ENCODE measurements around the gene COPG1.
"Not testable (repeated sequence)": the region's sequence is repeated elsewhere in the genome, so short reads cannot be mapped to it uniquely, and the experiment has no call there.

The COPG1 gene, protein sequence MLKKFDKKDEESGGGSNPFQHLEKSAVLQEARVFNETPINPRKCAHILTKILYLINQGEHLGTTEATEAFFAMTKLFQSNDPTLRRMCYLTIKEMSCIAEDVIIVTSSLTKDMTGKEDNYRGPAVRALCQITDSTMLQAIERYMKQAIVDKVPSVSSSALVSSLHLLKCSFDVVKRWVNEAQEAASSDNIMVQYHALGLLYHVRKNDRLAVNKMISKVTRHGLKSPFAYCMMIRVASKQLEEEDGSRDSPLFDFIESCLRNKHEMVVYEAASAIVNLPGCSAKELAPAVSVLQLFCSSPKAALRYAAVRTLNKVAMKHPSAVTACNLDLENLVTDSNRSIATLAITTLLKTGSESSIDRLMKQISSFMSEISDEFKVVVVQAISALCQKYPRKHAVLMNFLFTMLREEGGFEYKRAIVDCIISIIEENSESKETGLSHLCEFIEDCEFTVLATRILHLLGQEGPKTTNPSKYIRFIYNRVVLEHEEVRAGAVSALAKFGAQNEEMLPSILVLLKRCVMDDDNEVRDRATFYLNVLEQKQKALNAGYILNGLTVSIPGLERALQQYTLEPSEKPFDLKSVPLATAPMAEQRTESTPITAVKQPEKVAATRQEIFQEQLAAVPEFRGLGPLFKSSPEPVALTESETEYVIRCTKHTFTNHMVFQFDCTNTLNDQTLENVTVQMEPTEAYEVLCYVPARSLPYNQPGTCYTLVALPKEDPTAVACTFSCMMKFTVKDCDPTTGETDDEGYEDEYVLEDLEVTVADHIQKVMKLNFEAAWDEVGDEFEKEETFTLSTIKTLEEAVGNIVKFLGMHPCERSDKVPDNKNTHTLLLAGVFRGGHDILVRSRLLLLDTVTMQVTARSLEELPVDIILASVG

DNA sequence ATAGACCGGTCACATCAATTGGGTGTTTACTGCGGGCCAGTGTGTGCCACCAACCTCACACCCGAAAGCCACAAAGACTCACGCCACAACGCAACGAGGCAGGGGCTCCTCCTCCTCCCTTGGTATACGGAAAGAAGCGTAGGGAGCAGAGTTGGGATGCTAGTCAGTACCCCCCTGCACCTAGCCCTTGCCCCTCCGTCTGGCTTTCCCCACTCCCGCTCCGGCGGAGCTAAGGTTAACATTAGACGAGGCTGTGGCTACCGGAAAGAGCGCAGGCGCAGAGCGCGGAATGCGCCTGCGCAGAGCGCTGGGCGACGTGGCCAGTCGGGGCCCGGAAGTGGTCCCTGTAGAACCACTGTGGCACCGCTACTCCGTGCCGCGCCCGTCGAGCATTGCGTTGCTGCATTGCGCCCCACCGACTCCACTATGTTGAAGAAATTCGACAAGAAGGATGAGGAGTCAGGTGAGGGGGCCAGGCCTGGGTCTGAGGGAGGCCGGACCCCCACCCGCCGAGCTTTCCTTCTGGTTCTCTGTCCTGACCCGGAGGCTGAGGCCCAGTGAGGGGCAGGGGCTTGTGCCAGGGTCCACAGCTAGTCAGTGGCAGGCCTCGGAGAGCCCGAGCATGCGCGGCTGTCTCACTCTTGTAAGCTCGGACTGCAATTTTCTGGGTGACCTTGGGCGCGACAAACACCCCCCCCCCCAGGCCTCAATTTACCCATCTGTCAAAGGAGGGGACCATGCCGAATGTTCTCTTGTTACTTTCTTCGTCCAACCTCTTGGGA, at the start of gene COPG1:
COPG1 (plus strand) TSS at position 323 of the 782 bp plus-strand sequence; CDS start at position 427, 104 bp downstream.
- DNase-seq = peak; percentile 79 to 82

DNA sequence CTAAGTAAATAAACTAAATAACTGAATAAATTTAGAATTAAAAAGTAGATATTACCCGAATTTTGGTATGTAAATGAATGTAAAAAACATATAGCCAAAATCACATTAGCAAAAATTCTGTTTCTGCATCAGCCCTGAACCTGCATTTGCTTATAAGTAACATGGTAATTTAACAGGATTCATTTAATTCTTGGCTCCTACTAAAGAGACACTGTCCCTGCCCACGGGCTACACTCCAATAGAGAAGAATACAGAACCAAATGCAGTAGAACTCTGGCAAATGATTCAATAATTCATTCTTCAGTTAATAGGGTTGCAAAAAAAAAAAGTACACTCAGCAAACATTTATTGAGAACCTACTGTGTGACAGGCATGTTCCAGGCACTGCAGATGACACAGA, 44.9 kb upstream of the COPG1 start:
- no peak for DNase-seq

DNA sequence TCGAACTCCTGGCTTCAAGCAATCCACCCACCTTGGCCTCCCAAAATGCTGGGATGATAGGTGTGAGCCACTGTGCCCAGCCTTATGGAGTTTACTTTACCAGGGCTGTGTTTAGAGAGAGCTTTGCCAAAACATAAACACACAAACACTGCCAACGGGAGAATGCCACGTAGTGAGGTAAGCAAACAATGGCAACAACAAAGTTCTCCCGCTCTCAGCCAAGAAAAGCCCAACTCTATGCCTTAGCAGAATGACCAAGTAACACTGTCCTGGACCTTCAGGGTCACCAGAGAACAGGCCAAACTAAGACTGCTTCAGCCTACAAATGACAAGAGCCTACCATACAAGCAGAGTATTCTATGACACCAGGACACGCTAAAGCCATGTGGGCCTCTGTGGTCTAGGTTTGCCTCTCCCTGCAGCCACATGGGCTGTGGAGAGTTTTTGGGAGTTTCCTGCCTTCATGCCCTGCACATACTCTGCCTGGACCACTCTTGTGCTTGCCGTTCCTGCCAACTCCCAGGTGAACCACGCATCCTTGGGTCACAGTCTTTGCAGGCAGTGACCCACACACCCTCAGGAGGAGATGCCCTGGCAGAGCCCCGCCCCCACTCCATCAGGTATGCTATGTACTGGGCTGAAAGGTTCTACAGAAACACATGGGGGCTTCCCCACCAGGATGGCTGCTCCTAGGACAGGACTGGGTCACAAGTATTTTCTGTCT, 44.1 kb upstream of the COPG1 start:
- DNase-seq = no peak

DNA sequence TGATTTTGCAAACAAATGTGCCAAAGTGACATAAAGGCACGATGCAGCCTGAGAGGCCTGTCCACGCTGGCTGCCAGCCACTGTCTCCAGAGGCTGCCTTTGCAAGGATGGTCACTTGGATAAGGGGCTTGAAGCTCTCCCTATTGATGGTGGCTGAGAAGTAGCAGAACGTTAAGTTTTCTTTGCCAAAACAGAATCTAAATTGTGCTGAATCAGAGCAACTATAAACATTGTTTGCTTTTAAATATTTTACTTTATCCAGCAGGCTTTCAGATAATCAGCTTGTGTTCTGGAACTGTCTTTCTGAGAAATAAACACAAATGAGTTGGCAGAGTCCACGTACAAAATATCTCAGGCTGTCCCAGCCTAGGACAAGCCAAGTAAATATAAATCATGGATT, 41.9 kb upstream of the COPG1 start:
- DNase-seq = no peak

DNA sequence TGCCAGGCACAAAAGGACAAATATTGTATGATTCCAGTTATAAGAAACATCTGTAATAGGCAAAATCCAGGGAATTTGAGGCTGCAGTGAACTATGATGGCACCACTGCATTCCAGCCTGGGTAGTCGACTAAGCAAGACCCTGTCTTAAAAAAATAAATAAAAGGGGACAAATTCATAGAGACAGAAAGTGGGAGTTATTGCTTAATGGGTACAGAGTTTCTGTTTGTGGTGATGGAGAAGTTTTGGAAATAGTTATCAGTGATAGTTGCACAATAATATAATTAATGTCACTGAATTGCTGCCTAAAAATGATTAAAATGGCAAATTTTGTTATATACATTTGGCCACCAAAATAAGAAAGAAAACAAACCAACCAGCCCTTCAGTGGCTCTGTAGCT, 38.1 kb upstream of the COPG1 start:
- DNase-seq = no peak

DNA sequence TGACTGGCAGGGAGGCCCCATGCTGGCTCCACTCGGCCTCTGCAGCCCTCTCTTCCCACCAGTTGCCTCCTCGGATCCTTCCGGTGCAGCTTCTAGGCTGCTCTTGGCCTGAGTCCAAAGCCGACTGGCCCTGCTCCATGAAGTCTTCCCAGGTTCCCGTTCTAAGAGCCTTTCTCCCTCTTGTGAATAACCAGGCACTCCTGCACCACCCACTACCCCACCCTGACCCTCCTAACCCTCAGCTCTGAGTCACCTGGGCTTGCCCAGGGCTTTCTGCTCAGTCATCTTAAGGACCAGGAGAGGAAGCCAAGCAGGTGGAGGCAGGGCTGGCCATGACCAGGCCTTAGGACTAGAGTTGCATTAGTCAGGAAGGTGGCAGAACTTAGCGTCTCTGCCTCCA, 37.6 kb upstream of the COPG1 start:
- DNase-seq = no peak

DNA sequence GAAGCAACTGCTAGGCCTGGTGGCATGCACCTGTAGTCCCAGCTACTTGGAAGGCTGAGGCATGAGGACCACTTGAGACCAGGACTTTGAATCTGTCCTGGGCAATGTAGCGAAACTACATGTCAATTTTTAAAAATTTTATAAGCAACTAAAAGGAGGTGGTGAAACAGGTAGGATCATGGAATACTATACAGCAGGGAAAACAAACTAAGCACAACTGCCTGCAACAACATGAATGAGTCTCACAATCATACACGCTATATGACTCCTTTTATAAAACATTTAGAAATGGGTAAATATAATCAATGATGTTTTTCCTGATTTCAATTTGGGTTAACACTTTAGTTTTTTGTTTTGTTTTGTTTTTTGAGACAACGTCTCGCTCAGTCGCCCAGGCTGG, 36.2 kb upstream of the COPG1 start:
- DNase-seq = no peak

DNA sequence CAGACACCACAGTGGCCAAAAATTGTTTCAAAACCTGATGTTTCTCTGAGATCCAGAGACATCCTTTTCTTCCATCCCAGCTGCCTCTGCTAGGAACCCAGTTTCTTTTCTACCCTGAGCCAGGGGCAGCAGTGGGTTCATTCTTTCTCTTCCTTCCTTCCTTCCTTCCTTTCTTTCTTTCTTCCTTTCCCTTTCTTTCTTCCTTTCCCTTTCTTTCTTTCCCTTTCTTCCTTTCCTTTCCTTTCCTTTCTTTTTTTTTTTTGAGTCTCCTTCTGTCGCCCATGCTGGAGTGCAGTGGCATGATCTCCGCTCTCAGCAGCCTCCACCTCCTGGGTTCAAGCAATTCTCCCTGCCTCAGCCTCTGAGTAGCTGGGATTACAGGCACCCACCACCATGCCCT, 30.7 kb upstream of the COPG1 start:
- no peak for DNase-seq

DNA sequence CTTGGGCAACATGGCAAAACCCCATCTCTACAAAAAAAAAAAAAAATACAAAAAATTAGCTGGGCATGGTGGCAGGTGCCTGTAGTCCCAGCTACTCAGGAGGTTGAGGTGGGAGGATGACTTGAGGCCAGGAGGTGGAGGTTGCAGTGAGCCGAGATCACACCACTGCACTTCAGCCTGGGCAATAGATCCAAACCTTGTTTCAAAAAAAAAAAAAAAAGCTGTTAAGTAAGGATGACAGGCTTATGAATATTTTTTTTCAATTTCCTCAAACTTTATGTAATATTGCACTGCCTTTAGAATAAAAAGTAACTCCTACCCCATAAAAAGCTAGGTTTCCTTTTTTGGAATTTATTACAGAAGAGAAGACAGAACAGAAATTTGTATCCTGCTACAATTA, 25.0 kb upstream of the COPG1 start:
- not testable (repeated sequence) for DNase-seq

DNA sequence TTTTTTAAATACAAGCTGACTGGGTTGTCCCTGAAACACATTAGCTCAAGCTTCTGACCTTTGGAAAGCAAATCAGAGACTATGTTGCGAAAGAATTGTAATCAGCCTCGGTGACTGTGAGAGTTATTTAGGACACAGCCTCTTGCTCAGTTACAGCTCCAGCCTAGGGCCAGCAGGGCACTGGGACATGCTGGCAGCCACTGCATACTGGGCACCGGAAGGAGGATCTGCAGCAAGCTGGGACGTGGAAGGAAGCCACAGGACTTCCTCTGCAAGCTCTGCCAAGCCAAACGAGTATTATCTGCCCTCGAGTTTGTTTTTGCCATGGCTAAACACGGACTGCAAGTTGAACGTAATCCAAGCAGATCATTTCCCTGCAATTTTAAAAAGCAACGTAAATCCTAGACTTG, 24.4 kb upstream of the COPG1 start:
- peak; percentile 60 to 65 for DNase-seq

DNA sequence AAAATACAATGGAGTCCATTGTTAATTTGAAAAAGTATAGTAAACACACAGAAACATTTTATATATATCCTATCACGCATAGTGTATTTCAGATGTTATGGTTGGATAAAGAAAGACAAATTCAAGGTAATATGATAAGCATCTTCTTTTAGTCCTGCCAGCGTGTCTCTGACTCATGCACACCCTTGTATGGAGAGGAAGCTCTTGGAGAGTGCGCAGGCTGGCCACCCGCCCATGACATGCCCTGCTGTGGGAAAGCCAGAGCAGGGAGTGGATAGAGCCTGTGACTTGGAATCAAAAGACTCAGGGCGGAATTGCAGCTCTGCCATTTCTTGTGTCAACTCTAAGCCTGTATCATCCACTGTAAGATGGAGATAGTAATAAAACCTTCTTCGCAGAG, 23.0 kb upstream of the COPG1 start:
- peak in 1 of 2 donors; percentile 20 for DNase-seq

DNA sequence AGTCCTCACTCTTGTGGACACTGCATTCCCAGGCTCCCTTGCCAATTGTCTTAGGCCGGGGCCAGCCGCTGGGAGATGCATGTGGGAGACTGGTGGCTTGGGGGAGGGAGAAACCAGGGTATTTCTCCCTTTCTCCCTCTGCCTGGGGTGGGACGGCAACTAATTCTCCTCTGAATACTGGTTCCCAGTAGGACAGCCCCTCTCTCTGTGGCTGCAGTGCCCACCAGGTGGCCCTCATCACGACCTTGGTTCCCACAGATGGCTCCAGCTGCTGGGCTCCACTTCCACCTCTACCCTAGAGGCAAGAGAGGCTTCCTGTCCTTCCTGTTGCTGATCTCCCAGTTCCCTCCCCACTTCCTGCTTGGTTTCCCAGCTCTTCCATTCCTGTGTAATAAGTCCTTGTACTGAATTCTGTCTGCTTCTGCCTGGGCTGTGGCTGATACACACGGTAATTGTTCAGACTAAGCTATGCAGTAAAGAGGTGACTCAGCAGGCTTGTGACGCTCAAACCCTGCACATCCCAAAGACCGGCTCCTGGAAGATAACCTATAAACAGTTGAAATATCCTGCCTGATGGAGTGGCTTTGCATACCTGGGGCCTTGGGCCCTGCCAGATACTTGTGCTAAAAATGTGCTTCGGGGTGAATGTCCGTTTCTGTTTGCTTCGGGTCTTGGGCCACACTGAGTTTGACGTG, 20.4 kb upstream of the COPG1 start:
- no peak for DNase-seq

DNA sequence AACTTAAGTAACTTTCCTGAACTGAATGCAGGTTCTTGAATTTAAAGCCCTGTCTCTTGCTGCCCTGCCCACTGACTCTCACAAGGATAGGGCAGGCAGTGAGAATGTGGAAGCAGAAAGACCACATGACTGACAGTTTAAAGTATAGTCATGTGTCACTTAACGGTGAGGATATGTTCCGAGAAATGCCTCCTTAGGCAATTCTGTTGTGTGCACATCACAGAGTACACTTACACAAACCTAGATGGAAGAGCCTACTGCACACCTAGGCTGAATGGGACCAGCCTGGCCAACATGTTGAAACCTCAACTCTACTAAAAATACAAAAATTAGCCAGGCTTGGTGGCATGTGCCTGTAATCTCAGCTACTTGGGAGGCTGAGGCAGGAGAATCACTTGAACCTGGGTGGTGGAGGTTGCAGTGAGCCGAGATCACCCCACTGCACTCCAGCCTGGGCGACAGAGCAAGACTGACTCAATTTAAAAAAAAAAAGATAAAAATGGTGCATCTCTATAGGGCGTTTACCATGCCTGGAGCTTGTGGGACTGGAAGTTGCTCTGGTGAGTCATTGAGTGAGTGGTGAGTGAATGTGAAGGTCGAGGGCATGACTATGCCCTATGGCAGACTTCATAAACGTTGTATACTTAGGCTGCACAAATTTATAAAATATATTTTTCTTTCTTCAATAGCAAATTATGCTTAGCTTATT, 18.9 kb upstream of the COPG1 start:
- no peak for DNase-seq

DNA sequence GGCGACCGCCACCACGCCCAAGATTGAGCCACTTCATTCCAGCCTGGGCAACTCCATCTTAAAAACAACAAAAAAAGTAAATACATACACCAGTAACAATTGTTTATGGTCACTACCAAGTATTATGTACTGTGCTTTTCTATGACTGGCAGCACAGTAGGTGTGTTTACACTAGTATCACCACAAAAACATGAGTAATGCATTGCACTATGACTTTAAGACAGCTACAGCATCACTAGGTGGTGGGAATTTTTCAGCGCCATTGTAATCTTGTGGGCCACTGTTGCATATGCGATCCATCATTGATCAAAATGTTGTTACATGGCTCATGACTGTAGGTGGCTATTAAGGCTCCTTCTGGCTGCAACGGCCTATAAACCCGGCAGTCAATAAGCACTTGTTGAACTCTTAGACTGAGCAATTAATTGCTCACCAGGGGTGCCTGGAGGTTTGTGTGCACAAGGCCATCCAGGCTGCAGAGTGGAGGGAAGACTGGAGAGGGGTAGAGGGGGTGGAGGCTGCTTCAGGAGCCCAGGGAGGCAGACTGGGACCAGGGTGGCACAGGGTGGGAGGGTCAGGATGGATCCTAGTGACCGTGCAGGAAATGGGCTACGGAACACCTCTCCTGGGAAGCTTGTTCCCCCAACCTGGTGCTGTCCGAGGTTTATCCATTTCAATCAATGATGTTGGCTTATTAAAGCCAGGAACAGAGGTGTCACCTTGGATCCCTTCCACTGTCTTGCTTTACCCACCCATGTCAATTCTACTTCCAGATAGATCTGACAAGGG, 17.9 kb upstream of the COPG1 start:
- DNase-seq = no peak

DNA sequence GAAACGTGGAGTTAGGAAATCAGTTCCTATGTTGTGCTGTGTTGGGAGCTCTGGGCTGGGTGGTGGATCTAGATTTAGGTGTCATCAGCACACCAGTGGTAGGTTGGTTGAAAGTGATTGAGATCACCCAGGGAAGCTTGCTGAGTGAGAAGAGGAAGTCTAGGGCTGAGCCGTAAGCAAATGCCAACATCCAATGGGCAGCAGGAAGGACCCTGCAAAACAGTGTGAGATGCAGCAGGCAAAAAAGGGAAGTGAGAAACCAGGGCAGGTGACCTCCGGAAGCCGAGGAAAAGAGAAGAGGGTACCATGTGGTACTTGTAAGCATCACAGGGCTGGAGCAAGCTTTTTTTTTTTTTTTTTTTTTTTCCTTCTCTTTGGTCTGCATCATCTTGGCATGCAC, 15.9 kb upstream of the COPG1 start:
- DNase-seq = peak in 1 of 2 donors; percentile 21

DNA sequence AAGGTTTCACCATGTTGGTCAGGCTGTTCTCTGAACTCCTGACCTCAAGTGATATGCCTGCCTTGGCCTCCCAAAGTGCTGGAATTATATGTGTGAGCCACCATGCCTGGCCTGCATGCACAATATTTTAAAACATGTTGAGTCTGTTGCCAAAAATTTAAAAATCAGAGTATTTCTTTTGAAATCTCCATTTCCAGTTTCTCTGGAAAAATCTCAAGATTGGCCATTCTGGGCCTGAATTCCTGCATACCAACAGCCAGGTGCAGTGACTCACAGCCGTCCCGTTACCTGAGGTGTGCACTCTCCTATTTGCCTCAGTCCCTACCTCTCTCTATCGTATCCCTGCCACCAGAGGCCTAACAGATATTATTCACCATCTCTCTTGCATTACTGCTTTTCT, 15.0 kb upstream of the COPG1 start:
- DNase-seq = no peak

DNA sequence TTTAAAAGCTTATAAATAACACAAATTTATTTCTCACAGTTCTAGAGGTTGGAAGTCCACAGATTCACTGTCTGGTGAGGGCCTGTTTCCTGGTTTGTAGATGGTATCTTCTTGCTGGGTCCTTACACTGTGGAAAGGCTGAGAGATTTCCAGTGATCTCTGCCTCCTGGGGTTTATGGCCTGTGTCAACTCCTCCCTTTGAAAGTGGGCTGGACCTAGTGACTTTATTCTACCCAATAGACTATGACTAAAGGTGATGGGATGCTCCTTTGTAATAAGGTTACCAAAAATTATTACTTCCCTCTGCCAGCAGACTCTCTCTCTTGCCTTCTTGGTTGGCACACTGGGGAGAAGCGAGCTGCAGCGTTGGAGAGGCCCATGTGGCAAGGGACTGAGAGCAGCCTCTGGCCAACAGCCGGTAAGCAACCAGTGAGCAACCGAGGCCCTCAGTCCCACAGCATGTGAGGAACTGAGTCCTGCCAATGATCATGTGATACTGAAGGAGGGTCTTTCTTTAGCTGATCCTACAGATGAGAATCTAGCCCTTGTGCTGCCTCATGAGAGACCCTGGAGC, 14.0 kb upstream of the COPG1 start:
- DNase-seq = no peak

DNA sequence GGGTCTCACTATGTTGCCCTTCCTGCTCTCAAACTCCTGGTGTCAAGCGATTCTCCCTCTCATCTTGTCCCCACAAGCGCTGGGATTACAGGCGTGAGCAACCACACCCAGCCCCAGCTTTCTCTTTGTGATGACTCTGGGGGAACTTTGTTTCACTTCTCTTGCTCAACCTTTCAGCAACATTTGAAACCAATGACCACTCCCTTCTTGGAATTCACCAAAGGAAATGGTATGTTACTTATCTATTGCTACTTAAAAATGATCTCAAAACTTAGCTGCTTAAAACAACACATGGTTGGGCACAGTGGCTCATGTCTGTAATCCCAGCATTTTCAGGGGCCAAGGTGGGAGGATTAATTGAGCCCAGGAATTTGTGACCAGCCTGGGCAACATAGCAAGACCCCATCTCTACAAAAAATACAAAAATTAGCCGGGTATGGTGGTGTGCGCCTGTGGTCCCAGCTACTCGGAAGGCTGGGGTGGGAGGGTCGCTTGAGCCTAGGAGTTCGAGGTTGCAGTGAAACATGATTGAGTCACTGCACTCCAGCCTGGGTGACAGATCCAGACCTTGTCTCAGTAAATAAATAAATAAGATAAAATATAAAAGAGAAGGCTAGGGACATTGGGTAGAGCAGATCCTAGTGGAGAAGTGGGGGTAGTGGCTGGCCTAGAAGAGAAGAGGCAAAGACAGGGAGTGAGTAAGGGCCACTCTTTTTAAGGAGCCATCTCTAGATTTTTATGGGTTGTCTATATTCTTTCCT, 10.3 kb upstream of the COPG1 start:
- DNase-seq = no peak

DNA sequence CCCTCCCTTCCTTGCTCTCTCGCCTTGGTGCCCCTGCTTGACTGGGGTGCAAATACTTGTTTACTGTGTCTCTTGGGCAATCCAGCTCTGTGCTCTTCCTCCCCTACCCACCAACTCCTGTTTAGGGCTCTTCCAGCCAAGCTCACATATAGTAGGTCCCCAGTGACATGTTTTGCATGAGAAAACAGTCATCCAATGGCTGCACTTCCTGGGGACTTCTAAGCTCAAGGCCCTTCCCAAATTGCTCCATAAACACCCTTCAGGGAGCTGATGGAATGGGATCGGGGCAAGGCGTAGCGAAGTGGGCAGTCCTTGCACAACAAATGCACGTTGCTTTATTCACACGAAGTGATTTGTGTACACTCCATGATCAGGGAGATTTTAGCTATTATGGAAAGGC, 9.4 kb upstream of the COPG1 start:
- DNase-seq = no peak

Measured in hippocampal formation (tissue), 2 donors.